MM.1S (cell line): ENCODE data around the gene TLE3.

Source experiments
- CTCF ChIP-seq: fragments of 300-600 bp; sonication (generic); IDR thresholded peaks from 2 replicates; pipeline ENCODE4 v1.5.1; 2016; ENCODE audit warnings: antibody characterized with exemption, low read length, mixed read lengths
- EZH2 ChIP-seq: fragments of 300-600 bp; sonication (generic); optimal IDR thresholded peaks from 2 replicates; pipeline ENCODE3; 2017; ENCODE audit warnings: low read depth, mild to moderate bottlenecking, antibody characterized with exemption, low read length, mixed read lengths

GRCh38 chr15:70063261-70063925 is 34.3 kb downstream of the TLE3 start:
- no peak for TF ChIP-seq CTCF
- TF ChIP-seq EZH2, result no peak
